ENCODE data around the gene GALNT17. TPM values are rescaled to one million over a fixed set of nuclear protein-coding genes. Genes with fewer than 3 reads are reported as not detected.

The GALNT17 gene
- total RNA-seq, 1 donor from 2014 or later: not detected

- peaks cover 3% of the 10 kb centered on the region for H3K9me3 Mint-ChIP-seq
- DNase-seq: no peak
Observed at GRCh38 chr7:71332207-71332606, 200.3 kb downstream of the GALNT17 start.

GRCh38 chr7:71334541-71334940, 202.6 kb downstream of the GALNT17 start:
- intact Hi-C loops (cut with micrococcal nuclease): no loop called here
- H3K27ac Mint-ChIP-seq: no peak overlapping the region
- peaks cover 8% of the 10 kb centered on the region for H3K9me3 Mint-ChIP-seq
- no peaks in the 10 kb centered on the region for H3K4me1 Mint-ChIP-seq
- DNase-seq: no peak
- no peak overlapping the region for H3K4me3 Mint-ChIP-seq
- H3K36me3 Mint-ChIP-seq (ENCODE audit: low read depth): no peaks in the 10 kb centered on the region
- H3K27me3 Mint-ChIP-seq: no peaks in the 10 kb centered on the region

More at GRCh38 chr7:71332207-71332606, 200.3 kb downstream of the GALNT17 start:
- Mint-ChIP-seq H3K27ac (no peak overlapping the region), H3K27me3 (no peaks in the 10 kb centered on the region), H3K4me3 (no peak overlapping the region), H3K4me1 (no peaks in the 10 kb centered on the region), H3K36me3 (ENCODE audit: low read depth) (no peaks in the 10 kb centered on the region)
- intact Hi-C loops (cut with micrococcal nuclease): no loop called here

- intact Hi-C loops (cut with micrococcal nuclease): no loop called here
- DNase-seq: no peak
- no peak overlapping the region for H3K27ac Mint-ChIP-seq
- peaks cover 12% of the 10 kb centered on the region for H3K9me3 Mint-ChIP-seq
- no peaks in the 10 kb centered on the region for H3K36me3 Mint-ChIP-seq (ENCODE audit: low read depth)
- H3K4me3 Mint-ChIP-seq: no peak overlapping the region
- H3K4me1 Mint-ChIP-seq: no peaks in the 10 kb centered on the region
- H3K27me3 Mint-ChIP-seq: no peaks in the 10 kb centered on the region
Observed at GRCh38 chr7:71338866-71339265, 206.9 kb downstream of the GALNT17 start.

- Mint-ChIP-seq H3K4me1 (no peaks in the 10 kb centered on the region), H3K27me3 (no peaks in the 10 kb centered on the region), H3K9me3 (peaks cover 13% of the 10 kb centered on the region), H3K36me3 (ENCODE audit: low read depth) (no peaks in the 10 kb centered on the region), H3K27ac (no peak overlapping the region), H3K4me3 (no peak overlapping the region)
- intact Hi-C loops (cut with micrococcal nuclease): no loop called here
- DNase-seq: no peak
Observed at GRCh38 chr7:71339924-71340323, 208.0 kb downstream of the GALNT17 start.

- H3K9me3 Mint-ChIP-seq: peaks cover 16% of the 10 kb centered on the region
- intact Hi-C loops (cut with micrococcal nuclease): no loop called here
- no peak overlapping the region for H3K4me3 Mint-ChIP-seq
- H3K36me3 Mint-ChIP-seq (ENCODE audit: low read depth): no peaks in the 10 kb centered on the region
- no peaks in the 10 kb centered on the region for H3K27me3 Mint-ChIP-seq
- H3K27ac Mint-ChIP-seq: no peak overlapping the region
- no peak for DNase-seq
- H3K4me1 Mint-ChIP-seq: no peaks in the 10 kb centered on the region
Observed at GRCh38 chr7:71342202-71342601, 210.3 kb downstream of the GALNT17 start.

- no peaks in the 10 kb centered on the region for H3K36me3 Mint-ChIP-seq (ENCODE audit: low read depth)
Observed at GRCh38 chr7:71343039-71343438, 211.1 kb downstream of the GALNT17 start.

GRCh38 chr7:71343892-71344291, 211.9 kb downstream of the GALNT17 start:
- no peak overlapping the region for H3K27ac Mint-ChIP-seq
- intact Hi-C loops (cut with micrococcal nuclease): no loop called here
- no peaks in the 10 kb centered on the region for H3K4me1 Mint-ChIP-seq
- no peaks in the 10 kb centered on the region for H3K27me3 Mint-ChIP-seq
- H3K36me3 Mint-ChIP-seq (ENCODE audit: low read depth): no peaks in the 10 kb centered on the region
- peaks cover 20% of the 10 kb centered on the region for H3K9me3 Mint-ChIP-seq
- DNase-seq: no peak
- no peak overlapping the region for H3K4me3 Mint-ChIP-seq

More at GRCh38 chr7:71343039-71343438, 211.1 kb downstream of the GALNT17 start:
- Mint-ChIP-seq H3K27me3 (no peaks in the 10 kb centered on the region), H3K4me3 (no peak overlapping the region), H3K9me3 (peaks cover 16% of the 10 kb centered on the region), H3K4me1 (no peaks in the 10 kb centered on the region), H3K27ac (no peak overlapping the region)
- no peak for DNase-seq
- intact Hi-C loops (cut with micrococcal nuclease): no loop called here

GRCh38 chr7:71345117-71345884, 213.4 kb downstream of the GALNT17 start:
- DNase-seq: no peak
- peaks cover 17% of the 10 kb centered on the region for H3K9me3 Mint-ChIP-seq

GRCh38 chr7:71348821-71349681, 217.1 kb downstream of the GALNT17 start:
- no peak overlapping the region for H3K27ac Mint-ChIP-seq
- no peaks in the 10 kb centered on the region for H3K36me3 Mint-ChIP-seq (ENCODE audit: low read depth)
- no peak for DNase-seq
- H3K9me3 Mint-ChIP-seq: peaks cover 17% of the 10 kb centered on the region
- no peak overlapping the region for H3K4me3 Mint-ChIP-seq
- no peaks in the 10 kb centered on the region for H3K4me1 Mint-ChIP-seq
- no peaks in the 10 kb centered on the region for H3K27me3 Mint-ChIP-seq
- intact Hi-C loops (cut with micrococcal nuclease): no loop called here

More at GRCh38 chr7:71345117-71345884, 213.4 kb downstream of the GALNT17 start:
- no peaks in the 10 kb centered on the region for H3K4me1 Mint-ChIP-seq
- no peak overlapping the region for H3K27ac Mint-ChIP-seq
- H3K36me3 Mint-ChIP-seq (ENCODE audit: low read depth): no peaks in the 10 kb centered on the region
- intact Hi-C loops (cut with micrococcal nuclease): no loop called here
- no peak overlapping the region for H3K4me3 Mint-ChIP-seq
- no peaks in the 10 kb centered on the region for H3K27me3 Mint-ChIP-seq

GRCh38 chr7:71349682-71350481, 217.9 kb downstream of the GALNT17 start:
- Mint-ChIP-seq H3K27ac (no peak overlapping the region), H3K36me3 (ENCODE audit: low read depth) (no peaks in the 10 kb centered on the region), H3K4me1 (no peaks in the 10 kb centered on the region), H3K9me3 (peaks cover 17% of the 10 kb centered on the region), H3K27me3 (no peaks in the 10 kb centered on the region), H3K4me3 (no peak overlapping the region)
- DNase-seq: no peak
- intact Hi-C loops (cut with micrococcal nuclease): no loop called here

- Mint-ChIP-seq H3K36me3 (ENCODE audit: low read depth) (no peaks in the 10 kb centered on the region), H3K4me1 (no peaks in the 10 kb centered on the region), H3K27me3 (no peaks in the 10 kb centered on the region), H3K4me3 (no peak overlapping the region), H3K9me3 (peaks cover 13% of the 10 kb centered on the region), H3K27ac (no peak overlapping the region)
- no peak for DNase-seq
- intact Hi-C loops (cut with micrococcal nuclease): no loop called here
Observed at GRCh38 chr7:71350680-71351079, 218.7 kb downstream of the GALNT17 start.

GRCh38 chr7:71354716-71355115, 222.8 kb downstream of the GALNT17 start:
- H3K36me3 Mint-ChIP-seq (ENCODE audit: low read depth): no peaks in the 10 kb centered on the region
- no peak overlapping the region for H3K4me3 Mint-ChIP-seq
- no peaks in the 10 kb centered on the region for H3K27me3 Mint-ChIP-seq
- intact Hi-C loops (cut with micrococcal nuclease): no loop called here
- H3K9me3 Mint-ChIP-seq: peaks cover 11% of the 10 kb centered on the region
- no peaks in the 10 kb centered on the region for H3K4me1 Mint-ChIP-seq
- H3K27ac Mint-ChIP-seq: no peak overlapping the region
- DNase-seq: no peak

- intact Hi-C loops (cut with micrococcal nuclease): no loop called here
- no peak overlapping the region for H3K4me3 Mint-ChIP-seq
- no peaks in the 10 kb centered on the region for H3K4me1 Mint-ChIP-seq
- no peaks in the 10 kb centered on the region for H3K36me3 Mint-ChIP-seq (ENCODE audit: low read depth)
- DNase-seq: no peak
- peaks cover 19% of the 10 kb centered on the region for H3K9me3 Mint-ChIP-seq
- H3K27ac Mint-ChIP-seq: no peak overlapping the region
- H3K27me3 Mint-ChIP-seq: no peaks in the 10 kb centered on the region
Observed at GRCh38 chr7:71361451-71362032, 229.6 kb downstream of the GALNT17 start.

All from activated CD4-positive, alpha-beta T cell treated with anti-CD3 and anti-CD28 coated beads, Interleukin-2, amount 10 ng/mL, durations not matched to agents 24 days and 14 days (primary cell).